GM12801 (cell line): Measurements from ENCODE around the gene CCR7.

Experiments
- TF ChIP-seq, protein P1 (sequence below): IDR thresholded peaks from one replicate; pipeline ENCODE4 v1.5.1; 2011; ENCODE audit warnings: control low read depth; ENCODE audit not compliant: insufficient read length; ENCODE audit errors: extremely low read depth

The CCR7 gene

DNA sequence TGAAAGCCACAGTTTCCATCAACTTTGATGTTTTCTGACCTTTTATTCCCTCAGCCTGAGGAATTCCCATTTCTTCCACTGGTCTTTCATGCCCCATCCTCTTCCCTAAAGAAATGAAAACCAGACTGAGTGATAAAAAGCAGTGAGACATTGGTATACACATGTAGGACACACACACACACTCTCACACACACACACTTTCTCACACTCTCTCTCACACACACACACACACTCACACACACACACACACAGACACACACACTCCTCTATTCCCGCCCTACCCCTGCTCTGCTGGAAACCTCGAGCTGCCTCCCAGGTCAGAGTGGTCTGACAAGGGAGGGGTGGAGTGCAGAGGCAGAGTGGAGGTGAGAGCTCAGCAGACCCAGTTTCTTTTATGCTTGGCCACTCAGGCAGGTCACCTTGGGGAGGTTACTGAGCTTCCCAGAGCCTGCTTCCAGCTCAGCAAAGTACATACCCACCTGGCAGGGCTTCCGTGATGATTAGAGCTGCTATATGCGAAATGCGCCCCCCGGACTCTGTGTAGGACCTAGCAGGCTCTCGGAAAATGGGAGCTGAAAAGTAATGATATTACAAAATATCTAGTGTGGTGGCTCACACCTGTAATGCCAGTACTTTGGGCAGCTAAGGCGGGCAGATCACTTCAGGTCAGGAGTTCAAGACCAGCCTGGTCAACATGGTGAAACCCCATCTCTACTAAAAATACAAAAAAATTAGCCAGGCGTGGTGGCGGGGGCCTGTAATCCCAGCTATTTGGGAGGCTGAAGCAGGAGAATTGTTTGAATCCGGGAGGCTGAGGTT is 30.7 kb downstream of the CCR7 start:
- TF ChIP-seq, protein P1, sequence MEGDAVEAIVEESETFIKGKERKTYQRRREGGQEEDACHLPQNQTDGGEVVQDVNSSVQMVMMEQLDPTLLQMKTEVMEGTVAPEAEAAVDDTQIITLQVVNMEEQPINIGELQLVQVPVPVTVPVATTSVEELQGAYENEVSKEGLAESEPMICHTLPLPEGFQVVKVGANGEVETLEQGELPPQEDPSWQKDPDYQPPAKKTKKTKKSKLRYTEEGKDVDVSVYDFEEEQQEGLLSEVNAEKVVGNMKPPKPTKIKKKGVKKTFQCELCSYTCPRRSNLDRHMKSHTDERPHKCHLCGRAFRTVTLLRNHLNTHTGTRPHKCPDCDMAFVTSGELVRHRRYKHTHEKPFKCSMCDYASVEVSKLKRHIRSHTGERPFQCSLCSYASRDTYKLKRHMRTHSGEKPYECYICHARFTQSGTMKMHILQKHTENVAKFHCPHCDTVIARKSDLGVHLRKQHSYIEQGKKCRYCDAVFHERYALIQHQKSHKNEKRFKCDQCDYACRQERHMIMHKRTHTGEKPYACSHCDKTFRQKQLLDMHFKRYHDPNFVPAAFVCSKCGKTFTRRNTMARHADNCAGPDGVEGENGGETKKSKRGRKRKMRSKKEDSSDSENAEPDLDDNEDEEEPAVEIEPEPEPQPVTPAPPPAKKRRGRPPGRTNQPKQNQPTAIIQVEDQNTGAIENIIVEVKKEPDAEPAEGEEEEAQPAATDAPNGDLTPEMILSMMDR, result no peak

- TF ChIP-seq, protein P1, result no peak
Observed at GRCh38 chr17:40533896-40534295, 31.4 kb downstream of the CCR7 start.

DNA sequence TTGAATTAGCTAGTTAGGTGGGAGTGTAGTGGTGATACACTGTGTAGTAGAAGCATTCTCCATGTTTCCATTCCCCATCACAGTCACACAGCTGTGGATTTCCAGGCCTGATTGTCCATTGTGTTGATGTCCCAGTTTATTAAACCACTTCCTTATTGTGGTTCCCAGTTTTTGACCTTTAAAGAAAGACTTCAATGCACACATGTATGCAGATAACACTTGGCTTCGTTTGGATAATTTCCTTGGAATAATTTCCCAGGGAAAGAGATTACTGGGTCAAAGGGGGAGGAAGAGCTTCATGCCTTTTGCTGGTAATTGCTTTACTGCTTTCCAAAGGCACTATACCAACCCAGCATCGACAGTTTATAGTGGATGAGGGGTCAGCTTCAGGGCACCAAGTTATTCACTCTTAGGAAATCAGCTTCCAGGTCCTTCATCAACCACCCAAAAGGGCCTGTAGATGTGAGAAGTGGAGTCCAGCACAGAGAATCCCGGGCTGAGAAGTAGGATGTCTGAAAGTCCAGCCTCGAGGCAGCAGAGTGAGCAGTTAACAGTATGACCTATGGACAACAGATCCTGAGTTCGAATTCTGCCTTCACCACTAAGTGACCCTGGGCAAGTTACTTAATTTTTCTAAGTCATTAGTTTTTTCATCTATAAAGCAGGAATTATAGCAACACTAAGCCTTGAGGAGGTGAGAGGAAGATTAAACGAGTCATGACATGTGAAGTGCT is 32.6 kb downstream of the CCR7 start:
- TF ChIP-seq, protein P1, result no peak

DNA sequence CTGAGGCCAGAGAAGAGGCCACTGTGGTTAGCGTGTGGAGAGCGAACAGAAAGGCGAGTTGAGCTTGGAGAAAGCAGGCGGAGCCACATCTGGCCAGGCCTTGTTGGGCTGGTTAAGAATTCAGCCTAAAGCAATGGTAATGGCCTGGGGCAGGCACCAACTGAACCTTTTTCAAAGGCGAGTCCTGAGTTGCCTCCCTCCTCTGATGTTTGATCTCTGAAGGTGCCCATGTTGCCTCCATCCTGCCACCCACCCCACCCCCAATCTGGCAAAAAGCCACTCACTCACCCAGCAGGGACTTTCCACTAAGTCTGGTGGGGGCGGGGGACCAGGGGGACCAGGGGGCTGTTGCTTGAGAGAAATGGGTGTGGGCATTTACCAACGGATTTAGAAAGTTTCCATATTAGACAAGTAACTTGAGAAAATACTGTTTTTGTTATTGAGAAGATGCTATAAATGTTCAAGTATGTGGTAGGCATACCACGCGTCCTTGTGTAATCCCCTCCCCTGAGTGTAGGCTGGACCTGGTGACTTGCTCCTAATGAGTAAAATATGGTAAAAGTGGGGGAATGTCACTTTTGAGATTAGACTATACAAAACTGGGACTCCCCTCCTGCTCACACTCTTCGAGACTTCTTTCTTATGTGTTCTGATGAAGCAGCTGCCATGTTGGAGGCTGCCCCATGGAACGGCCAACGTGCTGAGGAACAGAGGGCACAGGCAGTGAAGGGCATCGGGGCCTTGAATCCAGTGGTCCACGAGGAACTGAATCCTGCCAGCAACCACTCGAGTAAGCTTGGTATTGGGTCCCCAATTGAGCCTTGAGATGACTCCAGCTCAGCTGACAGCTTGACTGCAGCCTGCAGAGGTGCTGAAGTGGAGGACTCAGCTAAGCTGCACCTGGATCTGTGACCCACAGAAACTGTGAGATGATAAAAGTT is 34.0 kb downstream of the CCR7 start:
- TF ChIP-seq, protein P1, result no peak

DNA sequence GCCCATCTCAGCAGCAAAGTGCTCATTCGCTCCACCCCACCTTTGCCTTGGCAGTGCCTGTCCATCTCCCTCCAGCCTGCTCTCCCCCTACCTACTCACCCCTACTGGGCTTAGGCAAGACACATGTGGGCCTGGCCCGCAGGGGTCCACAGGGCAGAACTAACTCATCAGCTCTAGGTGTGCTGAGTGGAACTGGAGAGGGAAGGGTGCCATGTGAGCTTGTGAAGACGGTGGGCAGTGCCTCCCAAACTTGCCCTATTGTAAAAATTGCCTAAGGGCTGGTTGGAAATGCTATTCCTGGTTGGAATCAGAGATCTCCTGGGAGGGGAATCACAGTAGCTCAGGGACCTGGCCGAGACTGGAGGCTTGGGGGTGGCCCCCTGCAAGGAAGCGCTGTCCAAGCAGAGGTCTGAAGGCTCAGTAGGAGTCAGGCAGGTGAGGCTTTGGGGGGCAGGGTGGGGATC is 34.7 kb downstream of the CCR7 start:
- TF ChIP-seq, protein P1, result no peak

- TF ChIP-seq, protein P1, result no peak
Observed at GRCh38 chr17:40529991-40530390, 35.3 kb downstream of the CCR7 start.
